Glomerular visceral epithelial cell (primary cell): ENCODE results near the gene CD28.

Experiments
- DNase-seq: peaks from one replicate; pipeline ENCODE4 v3.0.0-alpha.2; 2016; ENCODE audit errors: extremely low spot score

The CD28 gene

DNA sequence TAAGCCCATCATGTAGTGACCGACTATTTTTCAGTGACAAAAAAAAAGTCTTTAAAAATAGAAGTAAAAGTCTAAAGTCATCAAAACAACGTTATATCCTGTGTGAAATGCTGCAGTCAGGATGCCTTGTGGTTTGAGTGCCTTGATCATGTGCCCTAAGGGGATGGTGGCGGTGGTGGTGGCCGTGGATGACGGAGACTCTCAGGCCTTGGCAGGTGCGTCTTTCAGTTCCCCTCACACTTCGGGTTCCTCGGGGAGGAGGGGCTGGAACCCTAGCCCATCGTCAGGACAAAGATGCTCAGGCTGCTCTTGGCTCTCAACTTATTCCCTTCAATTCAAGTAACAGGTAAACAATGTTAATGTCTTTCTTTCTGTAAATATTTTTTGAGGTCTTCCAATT, at the start of gene CD28:
Gene CD28 (plus strand): TSS at position 237 of the 400 bp plus-strand sequence. CDS start 58 bp downstream, at position 295.
- no peak for DNase-seq

GRCh38 chr2:203659331-203660049, 46.9 kb upstream of the CD28 start:
- no peak for DNase-seq

DNA sequence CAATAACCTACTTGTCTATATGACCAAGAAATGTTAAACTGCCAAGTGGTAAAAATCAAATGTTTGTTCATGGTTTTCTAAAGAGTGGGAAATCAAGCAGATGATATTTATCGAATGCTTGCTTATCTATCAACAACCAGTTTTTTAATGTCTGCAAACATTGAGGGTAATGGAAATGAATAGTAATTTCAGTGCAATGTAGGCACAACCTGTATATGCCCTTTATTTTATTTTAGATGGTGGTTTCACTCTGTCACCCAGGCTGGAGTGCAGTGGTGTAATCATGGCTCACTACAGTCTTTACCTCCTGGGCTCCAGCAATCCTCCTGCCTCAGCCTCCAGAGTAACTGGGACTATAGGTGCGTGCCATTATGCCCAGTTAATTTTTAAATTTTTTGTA, 46.0 kb upstream of the CD28 start:
- no peak for DNase-seq

- DNase-seq: no peak
Measured at GRCh38 chr2:203661279-203661908, 45.0 kb upstream of the CD28 start.

GRCh38 chr2:203662487-203662886, 44.0 kb upstream of the CD28 start:
- no peak for DNase-seq

GRCh38 chr2:203662951-203663350, 43.5 kb upstream of the CD28 start:
- DNase-seq: no peak

GRCh38 chr2:203664029-203664755, 42.2 kb upstream of the CD28 start:
- no peak for DNase-seq

DNA sequence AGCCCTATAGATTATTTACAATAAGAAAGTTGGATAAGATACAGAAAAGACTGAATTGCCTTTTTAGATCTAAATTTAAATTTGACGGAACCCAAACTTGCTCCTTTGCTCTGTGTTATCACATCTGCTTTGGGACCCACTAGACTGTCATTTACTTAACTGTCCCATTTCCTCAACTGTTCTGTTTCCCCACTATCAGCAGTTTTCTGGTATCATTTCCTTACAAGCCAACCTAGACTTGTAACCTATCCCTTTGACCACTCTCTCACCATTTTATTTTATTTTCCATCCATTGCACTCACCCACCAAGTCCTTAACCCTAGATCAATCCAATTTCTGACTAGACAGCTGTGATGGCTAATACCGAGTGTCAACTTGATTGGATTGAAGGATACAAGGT, 38.6 kb upstream of the CD28 start:
- no peak for DNase-seq

GRCh38 chr2:203669820-203670219, 36.6 kb upstream of the CD28 start:
- DNase-seq: no peak

GRCh38 chr2:203670939-203671338, 35.5 kb upstream of the CD28 start:
- no peak for DNase-seq

GRCh38 chr2:203671876-203672275, 34.6 kb upstream of the CD28 start:
- DNase-seq: no peak

DNA sequence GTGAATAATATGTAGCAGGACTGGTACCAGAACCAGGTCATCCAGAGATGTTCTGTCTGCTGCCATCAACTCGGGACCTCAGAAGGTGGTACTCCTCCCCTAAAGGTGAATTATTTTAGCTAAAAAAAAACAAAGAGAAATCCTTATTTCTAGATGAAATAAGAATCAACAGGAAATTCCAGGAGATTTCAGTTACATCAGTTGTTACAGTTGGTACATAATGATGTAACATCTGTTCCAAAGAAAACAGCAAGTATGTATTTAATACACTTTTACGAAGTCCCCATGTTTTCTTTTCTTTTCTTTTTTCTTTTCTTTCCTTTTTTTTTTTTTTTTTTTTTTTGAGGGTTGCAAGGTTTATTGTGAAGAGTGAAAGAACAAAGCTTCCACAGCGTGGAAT, 33.6 kb upstream of the CD28 start:
- no peak for DNase-seq

- DNase-seq: peak; percentile 35
Measured at GRCh38 chr2:203673933-203674332, 32.5 kb upstream of the CD28 start.

DNA sequence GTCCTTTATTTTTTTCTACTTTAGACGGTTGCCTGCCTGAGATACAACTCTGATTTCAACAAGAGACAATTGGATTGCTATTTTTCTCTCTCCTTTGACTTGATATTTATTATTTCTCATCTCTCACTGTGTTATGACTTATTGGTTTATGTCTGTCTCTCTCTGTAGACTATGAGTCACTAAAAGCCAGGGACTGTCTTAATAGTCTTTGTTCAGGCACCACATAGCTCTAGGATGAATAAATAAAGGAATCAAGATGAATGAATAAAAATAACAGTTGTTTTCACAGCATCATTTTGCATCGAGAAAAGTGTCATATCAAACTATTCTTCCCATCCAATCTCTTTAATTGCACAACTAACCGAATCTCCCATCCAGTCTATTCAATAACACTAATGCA, 31.4 kb upstream of the CD28 start:
- DNase-seq: no peak

DNA sequence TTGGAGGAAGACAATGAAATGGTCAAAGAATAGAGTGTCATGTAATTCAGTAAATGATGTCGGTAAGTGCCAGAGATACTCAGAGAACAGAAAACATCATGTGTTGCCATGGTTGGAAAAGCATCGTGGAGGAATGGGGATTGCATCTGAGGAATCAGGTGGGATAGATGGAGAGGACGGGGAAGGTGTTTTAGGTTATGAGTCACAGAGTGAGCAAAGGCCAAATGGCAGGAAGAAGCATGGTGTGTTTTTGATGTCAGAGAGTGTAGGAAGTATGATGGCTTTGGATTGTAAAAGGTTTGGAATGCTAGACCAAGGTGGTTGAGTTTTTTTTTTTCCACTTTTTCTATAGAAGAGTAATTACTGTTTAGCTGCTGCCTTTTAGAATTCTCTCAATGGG, 27.5 kb upstream of the CD28 start:
- no peak for DNase-seq

DNA sequence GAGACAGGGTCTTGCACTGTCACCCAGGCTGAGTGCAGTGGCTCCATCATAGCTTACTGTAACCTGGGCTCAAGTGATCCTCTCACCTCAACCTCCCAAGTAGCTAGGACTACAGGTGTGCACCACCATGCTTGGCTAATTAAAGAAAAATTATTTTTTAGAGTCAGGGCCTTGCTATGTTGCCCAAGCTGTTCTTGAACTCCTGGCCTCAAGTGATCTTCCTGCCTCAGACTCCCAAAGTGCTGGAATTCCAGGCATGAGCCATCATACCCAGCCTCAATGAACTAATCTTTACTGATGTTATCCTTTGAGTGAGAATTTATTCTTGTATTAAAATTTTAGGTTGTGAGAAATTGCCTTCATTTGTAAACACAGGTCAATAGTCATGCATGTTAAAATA, 27.0 kb upstream of the CD28 start:
- no peak for DNase-seq

DNA sequence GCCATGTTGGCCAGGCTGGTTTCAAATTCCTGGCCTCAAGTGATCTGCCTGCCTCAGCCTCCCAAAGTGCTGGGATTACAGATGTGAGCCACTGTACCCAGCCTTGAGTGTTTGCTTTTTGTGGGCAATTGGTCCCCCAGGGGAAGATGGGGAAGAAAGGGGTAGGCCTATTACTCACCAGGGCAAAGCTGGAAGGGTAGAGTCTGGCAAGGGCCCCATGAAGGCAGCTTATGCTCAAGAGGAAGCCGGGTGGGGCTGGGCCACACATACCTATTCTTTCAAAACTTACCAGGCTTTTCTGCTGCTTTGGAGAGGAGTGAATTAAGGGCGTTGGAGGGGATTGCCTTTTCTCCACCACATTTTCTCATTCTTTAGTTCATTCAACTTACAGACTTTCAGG, 24.5 kb upstream of the CD28 start:
- DNase-seq: no peak

GRCh38 chr2:203682688-203683130, 23.7 kb upstream of the CD28 start:
- no peak for DNase-seq

GRCh38 chr2:203683421-203683820, 23.0 kb upstream of the CD28 start:
- DNase-seq: no peak

- peak; percentile 94 for DNase-seq
Measured at GRCh38 chr2:203683932-203684556, 22.4 kb upstream of the CD28 start.

- DNase-seq: peak; percentile 69
Measured at GRCh38 chr2:203685081-203685621, 21.3 kb upstream of the CD28 start.

DNA sequence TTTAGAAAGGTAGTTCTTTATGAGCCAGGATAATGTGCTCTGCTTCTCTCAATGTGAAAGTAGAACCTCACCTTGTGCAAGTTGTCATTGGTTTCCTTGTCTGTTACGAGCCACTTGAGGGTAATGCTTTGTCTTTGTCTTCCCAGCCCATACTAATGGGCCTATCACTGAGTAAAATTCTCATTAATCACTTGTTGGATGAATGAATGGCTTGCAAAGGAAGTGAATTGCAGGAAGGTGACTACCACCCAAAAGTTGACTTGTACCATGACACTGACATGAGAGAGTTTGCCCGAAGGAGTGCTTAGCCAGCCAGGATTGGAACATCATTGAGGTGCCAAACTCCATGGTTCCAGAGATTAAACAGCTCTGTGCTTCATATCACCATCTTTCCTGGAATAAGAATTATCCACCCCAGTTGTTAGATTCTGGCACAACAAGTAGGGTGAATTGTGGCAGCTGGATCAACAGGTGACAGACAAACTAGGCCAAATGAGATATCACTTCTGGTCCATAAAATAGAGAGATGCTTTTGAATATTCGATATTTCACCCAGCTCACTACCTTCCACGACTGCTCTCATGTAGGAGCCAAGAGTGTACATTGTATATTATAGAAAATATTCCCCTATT, 20.5 kb upstream of the CD28 start:
- no peak for DNase-seq
